Mesenchymal stem cell (in vitro differentiated cells and primary cell): ENCODE data around the gene NAMPT.

Experiments
- DNase-seq: peaks from one replicate; pipeline ENCODE4 v3.0.0-alpha.2; 2013
- H2AFZ ChIP-seq: one replicate; pipeline ENCODE4 v1.6.1; 2013; ENCODE audit warnings: low read depth, mild to moderate bottlenecking, control low read depth, inconsistent platforms, low read length, moderate library complexity
- H2AK5ac ChIP-seq: 2 replicates; pipeline ENCODE4 v1.6.1; 2013; ENCODE audit warnings: low read length, moderate library complexity, mild to moderate bottlenecking, inconsistent platforms; ENCODE audit not compliant: severe bottlenecking
- H2BK120ac ChIP-seq: one replicate; pipeline ENCODE4 v1.6.1; 2013; ENCODE audit warnings: low read depth, mild to moderate bottlenecking, inconsistent platforms, low read length, moderate library complexity
- H2BK12ac ChIP-seq, 2 experiments: one replicate each; pipeline ENCODE4 v1.6.1; 2013; ENCODE audit warnings: inconsistent platforms in 2 of 2, low read length in 2 of 2, mild to moderate bottlenecking in 2 of 2, moderate library complexity in 2 of 2, control low read depth in 1 of 2
- H2BK15ac ChIP-seq: one replicate; pipeline ENCODE4 v1.6.1; 2013; ENCODE audit warnings: mild to moderate bottlenecking, low read depth, inconsistent platforms; ENCODE audit not compliant: poor library complexity, severe bottlenecking
- H2BK5ac ChIP-seq: 2 replicates; pipeline ENCODE4 v1.6.1; 2013; ENCODE audit warnings: low read depth, mild to moderate bottlenecking, low read length, control low read depth, inconsistent platforms; ENCODE audit not compliant: poor library complexity, severe bottlenecking
- H3K14ac ChIP-seq, 2 experiments: one replicate each; pipeline ENCODE4 v1.6.1; 2013; ENCODE audit warnings: inconsistent platforms in 2 of 2, low read length in 2 of 2, control low read depth in 1 of 2, mild to moderate bottlenecking in 1 of 2, moderate library complexity in 1 of 2
- H3K18ac ChIP-seq, 2 experiments: one replicate each; pipeline ENCODE4 v1.6.1; 2013; ENCODE audit warnings: inconsistent platforms in 2 of 2, low read length in 2 of 2, control low read depth in 1 of 2, low read depth in 1 of 2, mild to moderate bottlenecking in 1 of 2
- H3K23ac ChIP-seq, 2 experiments: one replicate each; pipeline ENCODE4 v1.6.1; 2013; ENCODE audit warnings: inconsistent platforms in 2 of 2, low read length in 2 of 2, mild to moderate bottlenecking in 2 of 2, moderate library complexity in 2 of 2, control low read depth in 1 of 2
- H3K27ac ChIP-seq: 2 replicates; pipeline ENCODE4 v1.5.1; 2013; ENCODE audit warnings: mild to moderate bottlenecking, moderate library complexity, low read length, control low read depth, inconsistent platforms; ENCODE audit not compliant: poor library complexity, severe bottlenecking
- H3K27me3 ChIP-seq, 2 experiments: 2 replicates each; pipeline versions ENCODE4 v1.6.1 to v1.7.0; 2013; ENCODE audit warnings: low read length in 2 of 2, mild to moderate bottlenecking in 2 of 2, moderate library complexity in 2 of 2, control low read depth in 1 of 2, inconsistent platforms in 1 of 2; ENCODE audit not compliant: control insufficient read depth in 1 of 2, insufficient read depth in 1 of 2
- H3K36me3 ChIP-seq, 2 experiments: 2 replicates each; pipeline versions ENCODE4 v1.6.1 to v1.7.0; 2013; ENCODE audit warnings: low read length in 2 of 2, control low read depth in 1 of 2, inconsistent platforms in 1 of 2, low read depth in 1 of 2, mild to moderate bottlenecking in 1 of 2; ENCODE audit not compliant: insufficient read depth in 2 of 2, control insufficient read depth in 1 of 2
- H3K4ac ChIP-seq, 2 experiments: one replicate each; pipeline ENCODE4 v1.6.1; 2013; ENCODE audit warnings: inconsistent platforms in 2 of 2, low read length in 2 of 2, mild to moderate bottlenecking in 2 of 2, moderate library complexity in 2 of 2, control low read depth in 1 of 2, low read depth in 1 of 2
- H3K4me1 ChIP-seq: 2 replicates; pipeline ENCODE4 v1.6.1; 2013; ENCODE audit warnings: low read depth, low read length, control low read depth; ENCODE audit not compliant: control insufficient read depth, insufficient read depth
- H3K4me2 ChIP-seq: 2 replicates; pipeline ENCODE4 v1.6.1; 2013; ENCODE audit warnings: low read length, mild to moderate bottlenecking, inconsistent platforms; ENCODE audit not compliant: poor library complexity, severe bottlenecking
- H3K4me3 ChIP-seq, 2 experiments: 2 replicates each; pipeline versions ENCODE4 v1.5.1 to v1.7.0; 2013; ENCODE audit warnings: low read length in 2 of 2, mild to moderate bottlenecking in 2 of 2, control low read depth in 1 of 2, low read depth in 1 of 2; ENCODE audit not compliant: insufficient read depth in 1 of 2
- H3K79me1 ChIP-seq: replicated peaks from 2 replicates; pipeline ENCODE4 v1.6.1; 2013; ENCODE audit warnings: mild to moderate bottlenecking, control low read depth, low read length, inconsistent platforms; ENCODE audit not compliant: poor library complexity, severe bottlenecking
- H3K9ac ChIP-seq: 2 replicates; pipeline ENCODE4 v1.7.0; 2013; ENCODE audit warnings: mild to moderate bottlenecking, low read length, moderate library complexity
- H3K9me3 ChIP-seq: 2 replicates; pipeline ENCODE4 v1.7.0; 2013; ENCODE audit warnings: mild to moderate bottlenecking, low read length; ENCODE audit not compliant: control insufficient read depth
- H4K8ac ChIP-seq: one replicate; pipeline ENCODE4 v1.6.1; 2013; ENCODE audit warnings: inconsistent platforms, mild to moderate bottlenecking, low read length, moderate library complexity
- H4K91ac ChIP-seq: one replicate; pipeline ENCODE4 v1.6.1; 2013; ENCODE audit warnings: mild to moderate bottlenecking, low read length, inconsistent platforms
- WGBS: methylation state at CpG from one replicate; pipeline ENCODE4 v1.1.7; 2013; ENCODE audit warnings: mixed read lengths; 5-methylcytosine and 5-hydroxymethylcytosine counted together

NAMPT gene

DNA sequence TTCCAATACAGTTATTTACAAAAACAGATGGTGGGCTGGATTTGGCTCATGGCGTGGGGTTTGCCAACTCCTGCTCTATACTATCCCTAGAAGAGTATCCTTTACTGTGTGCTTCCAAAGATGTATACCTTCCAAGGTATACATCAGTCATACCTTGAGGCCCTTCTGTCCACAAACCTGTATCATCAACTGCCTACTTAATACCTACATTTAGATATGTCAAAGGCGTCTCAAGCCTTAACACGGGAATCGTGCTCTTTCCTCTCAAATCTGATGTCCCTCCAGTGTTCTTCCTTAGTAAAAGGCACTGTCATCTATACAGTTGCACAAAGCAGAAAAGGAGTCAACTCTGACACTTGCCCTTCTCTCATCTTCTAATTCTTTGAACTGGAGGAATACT is 36.9 kb downstream of the NAMPT start:
- DNase-seq: peak; percentile 28
- no peak overlapping the region for H2BK15ac ChIP-seq
- H2AK5ac ChIP-seq: no peak overlapping the region
- no peaks in the 10 kb centered on the region for H3K27me3 ChIP-seq
- no peak overlapping the region for H3K9ac ChIP-seq
- H3K4ac ChIP-seq: no peak overlapping the region
- no peak overlapping the region for H3K14ac ChIP-seq
- no peak overlapping the region for H2BK120ac ChIP-seq
- no peak overlapping the region for H2BK5ac ChIP-seq
- H4K91ac ChIP-seq: no peak overlapping the region
- H3K4me2 ChIP-seq: no peak overlapping the region
- H3K23ac ChIP-seq: no peak overlapping the region
- H2BK12ac ChIP-seq: no peak overlapping the region
- no peak overlapping the region for H4K8ac ChIP-seq
- no peak overlapping the region for H3K4me3 ChIP-seq
- no peaks in the 10 kb centered on the region for H3K79me1 ChIP-seq
- no peak overlapping the region for H2AFZ ChIP-seq
- H3K18ac ChIP-seq: no peak overlapping the region
- no peaks in the 10 kb centered on the region for H3K4me1 ChIP-seq
- H3K27ac ChIP-seq: no peak overlapping the region
- H3K9me3 ChIP-seq: peaks cover 13% of the 10 kb centered on the region
- peaks cover 0 to 55% of the 10 kb centered on the region in 2 experiments for H3K36me3 ChIP-seq
- WGBS: 97% methylated on average over 4 of the region's 4 CpGs

DNA sequence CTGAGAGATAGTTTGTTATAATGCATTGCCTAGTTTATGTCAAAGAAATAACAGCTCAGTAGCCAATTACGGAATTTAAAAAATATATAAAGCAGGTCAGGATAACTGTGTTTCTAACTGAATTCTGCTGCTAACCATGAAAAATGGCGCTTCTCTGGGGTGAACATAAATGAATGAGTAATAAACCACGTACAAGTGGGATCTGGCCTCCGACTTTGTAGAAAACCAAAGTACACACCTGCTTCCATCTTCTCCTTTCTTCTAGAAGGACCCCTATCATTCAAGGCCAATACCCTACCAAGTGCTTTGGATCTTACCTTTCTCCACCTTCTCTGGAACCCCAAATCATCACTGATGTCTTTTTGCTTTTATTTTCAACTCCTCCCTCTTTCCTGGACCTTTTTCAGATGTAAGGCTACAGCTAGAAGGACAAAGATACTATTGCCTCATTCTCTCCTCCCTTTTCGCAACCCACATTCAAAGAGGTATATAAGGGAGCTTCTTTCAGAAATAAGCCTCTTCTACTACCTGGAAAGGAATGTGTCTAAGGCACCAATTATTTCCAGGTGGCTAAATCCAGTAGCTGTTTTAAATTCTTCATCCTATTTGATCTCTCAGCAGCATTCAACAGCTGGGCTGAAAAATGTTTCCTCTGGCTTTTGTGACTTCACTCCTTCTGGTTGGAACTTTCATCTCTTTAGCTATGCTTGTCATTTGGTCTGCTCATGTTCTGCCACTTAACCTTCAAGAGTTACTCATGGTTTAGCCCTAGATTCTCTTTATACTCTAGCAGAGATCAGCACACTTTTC is 37.7 kb downstream of the NAMPT start:
- no peaks in the 10 kb centered on the region for H3K27me3 ChIP-seq
- H3K4me2 ChIP-seq: no peak overlapping the region
- H2AFZ ChIP-seq: no peak overlapping the region
- no peak overlapping the region for H3K4me3 ChIP-seq
- no peak overlapping the region for H2BK12ac ChIP-seq
- no peak overlapping the region for H3K27ac ChIP-seq
- H4K8ac ChIP-seq: no peak overlapping the region
- peak; percentile 28 for DNase-seq
- H3K9me3 ChIP-seq: peaks cover 13% of the 10 kb centered on the region
- H2BK120ac ChIP-seq: no peak overlapping the region
- no peak overlapping the region for H3K4ac ChIP-seq
- H2BK15ac ChIP-seq: no peak overlapping the region
- H2BK5ac ChIP-seq: no peak overlapping the region
- no peak overlapping the region for H4K91ac ChIP-seq
- peaks cover 0 to 48% of the 10 kb centered on the region in 2 experiments for H3K36me3 ChIP-seq
- no peak overlapping the region for H3K9ac ChIP-seq
- no peaks in the 10 kb centered on the region for H3K79me1 ChIP-seq
- no peak overlapping the region for H3K23ac ChIP-seq
- H3K14ac ChIP-seq: no peak overlapping the region
- no peaks in the 10 kb centered on the region for H3K4me1 ChIP-seq
- H2AK5ac ChIP-seq: no peak overlapping the region
- WGBS: 95% methylated on average over 4 of the region's 5 CpGs
- no peak overlapping the region for H3K18ac ChIP-seq

DNA sequence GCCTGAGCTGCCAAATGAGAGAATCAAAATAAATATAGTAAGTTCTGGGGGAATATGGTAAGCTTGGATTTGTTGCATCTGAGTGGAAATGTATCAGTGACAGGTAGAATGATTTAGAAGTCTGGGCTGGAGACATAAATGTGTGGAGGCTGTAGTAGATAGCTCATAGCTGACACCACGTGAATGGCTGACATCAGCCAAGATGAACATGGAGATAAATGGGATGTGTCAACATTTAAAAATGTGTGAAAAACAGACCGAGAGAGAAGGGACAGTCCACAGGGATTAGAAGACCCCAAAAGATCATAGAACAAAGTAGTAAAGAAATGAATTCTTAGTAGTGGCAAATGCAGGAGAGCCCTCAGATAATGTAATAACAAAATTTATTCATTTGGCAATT is 40.9 kb downstream of the NAMPT start:
- Histone ChIP-seq H3K36me3 (peaks cover 0 to 22% of the 10 kb centered on the region in 2 experiments), H3K4me1 (no peaks in the 10 kb centered on the region), H3K27me3 (no peaks in the 10 kb centered on the region), H3K23ac (no peak overlapping the region), H3K79me1 (no peaks in the 10 kb centered on the region), H3K27ac (no peak overlapping the region), H2BK15ac (no peak overlapping the region), H2AK5ac (no peak overlapping the region), H3K18ac (no peak overlapping the region), H3K9ac (no peak overlapping the region), H3K14ac (no peak overlapping the region), H3K4me3 (no peak overlapping the region), H4K91ac (no peak overlapping the region), H2BK12ac (no peak overlapping the region), H4K8ac (no peak overlapping the region), H2BK120ac (no peak overlapping the region), H2AFZ (no peak overlapping the region), H3K4ac (no peak overlapping the region), H2BK5ac (no peak overlapping the region), H3K9me3 (peaks cover 13% of the 10 kb centered on the region), H3K4me2 (no peak overlapping the region)
- DNase-seq: peak; percentile 25
- 30% methylated on average over 2 of the region's 2 CpGs for WGBS

DNA sequence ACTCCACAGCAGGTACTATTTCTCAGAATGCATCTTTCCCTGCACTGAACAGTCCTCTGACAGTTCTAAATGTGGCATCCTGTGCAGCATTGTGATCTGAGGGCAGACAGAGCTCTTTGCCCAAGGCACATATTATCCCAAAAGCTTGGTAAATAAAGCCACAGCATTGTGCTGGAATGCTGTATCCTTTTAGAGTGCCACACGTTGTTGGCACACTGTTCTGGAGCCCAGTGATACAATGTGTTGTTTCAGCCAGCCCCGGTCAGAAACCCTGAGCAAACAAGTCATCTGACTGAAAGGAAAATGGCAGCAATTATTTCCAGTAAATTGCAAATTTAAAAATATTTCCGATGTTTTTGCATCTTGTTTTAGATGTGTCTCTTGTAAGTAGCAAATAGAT is 45.4 kb downstream of the NAMPT start:
- Histone ChIP-seq H3K4me2 (no peak overlapping the region), H3K9ac (no peak overlapping the region), H3K4me3 (no peak overlapping the region), H3K23ac (no peak overlapping the region), H3K9me3 (no peaks in the 10 kb centered on the region), H3K27ac (no peak overlapping the region), H3K14ac (no peak overlapping the region), H2AK5ac (no peak overlapping the region), H2AFZ (no peak overlapping the region), H3K4me1 (no peaks in the 10 kb centered on the region), H4K91ac (no peak overlapping the region), H2BK15ac (no peak overlapping the region), H3K36me3 (no peaks in the 10 kb centered on the region), H3K79me1 (no peaks in the 10 kb centered on the region), H3K18ac (no peak overlapping the region), H3K27me3 (no peaks in the 10 kb centered on the region), H4K8ac (no peak overlapping the region), H2BK5ac (no peak overlapping the region), H2BK120ac (no peak overlapping the region), H3K4ac (no peak overlapping the region), H2BK12ac (no peak overlapping the region)
- 83% methylated on average over 3 of the region's 3 CpGs for WGBS
- no peak for DNase-seq
